ENCODE results near the gene EDAR.

EDAR gene

GRCh38 chr2:108961796-108962195, 27.2 kb downstream of the EDAR start:
- H3K36me3 Mint-ChIP-seq = no peaks in the 10 kb centered on the region

GRCh38 chr2:108960006-108960405, 29.0 kb downstream of the EDAR start:
- H3K36me3 Mint-ChIP-seq = no peaks in the 10 kb centered on the region
- peaks cover 17% of the 10 kb centered on the region for H3K27me3 Mint-ChIP-seq
- H3K9me3 Mint-ChIP-seq = no peaks in the 10 kb centered on the region
- H3K4me1 Mint-ChIP-seq = no peaks in the 10 kb centered on the region
- no peak for ATAC-seq
- no peak overlapping the region for H3K27ac Mint-ChIP-seq
- H3K4me3 Mint-ChIP-seq = no peak overlapping the region

More at GRCh38 chr2:108961796-108962195, 27.2 kb downstream of the EDAR start:
- Mint-ChIP-seq H3K9me3 (no peaks in the 10 kb centered on the region), H3K4me3 (no peak overlapping the region), H3K4me1 (no peaks in the 10 kb centered on the region), H3K27ac (no peak overlapping the region), H3K27me3 (peaks cover 17% of the 10 kb centered on the region)
- ATAC-seq = no peak

DNA sequence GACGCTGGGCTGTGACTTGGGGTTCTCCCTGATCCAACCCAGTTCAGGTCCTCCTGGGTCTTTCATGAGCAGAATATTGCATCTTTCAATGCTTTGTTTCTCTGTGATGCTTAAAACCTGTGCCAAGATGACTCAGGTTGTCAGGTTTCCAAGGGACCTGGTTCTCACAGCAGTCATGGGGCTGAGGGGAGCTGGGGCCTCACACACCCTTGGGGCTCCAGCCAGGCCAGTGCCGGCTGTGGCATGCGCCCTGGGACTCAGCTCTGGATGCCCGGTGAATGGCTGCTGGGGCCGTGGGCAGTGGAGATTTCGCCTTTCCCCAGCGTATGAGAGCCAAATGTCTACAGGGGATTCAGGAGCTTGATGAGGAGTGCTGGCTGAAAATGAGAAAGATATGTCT, 29.6 kb downstream of the EDAR start:
- no peak for ATAC-seq
- Mint-ChIP-seq H3K27me3 (peaks cover 17% of the 10 kb centered on the region), H3K36me3 (no peaks in the 10 kb centered on the region), H3K27ac (no peak overlapping the region), H3K4me3 (no peak overlapping the region), H3K9me3 (no peaks in the 10 kb centered on the region), H3K4me1 (no peaks in the 10 kb centered on the region)

DNA sequence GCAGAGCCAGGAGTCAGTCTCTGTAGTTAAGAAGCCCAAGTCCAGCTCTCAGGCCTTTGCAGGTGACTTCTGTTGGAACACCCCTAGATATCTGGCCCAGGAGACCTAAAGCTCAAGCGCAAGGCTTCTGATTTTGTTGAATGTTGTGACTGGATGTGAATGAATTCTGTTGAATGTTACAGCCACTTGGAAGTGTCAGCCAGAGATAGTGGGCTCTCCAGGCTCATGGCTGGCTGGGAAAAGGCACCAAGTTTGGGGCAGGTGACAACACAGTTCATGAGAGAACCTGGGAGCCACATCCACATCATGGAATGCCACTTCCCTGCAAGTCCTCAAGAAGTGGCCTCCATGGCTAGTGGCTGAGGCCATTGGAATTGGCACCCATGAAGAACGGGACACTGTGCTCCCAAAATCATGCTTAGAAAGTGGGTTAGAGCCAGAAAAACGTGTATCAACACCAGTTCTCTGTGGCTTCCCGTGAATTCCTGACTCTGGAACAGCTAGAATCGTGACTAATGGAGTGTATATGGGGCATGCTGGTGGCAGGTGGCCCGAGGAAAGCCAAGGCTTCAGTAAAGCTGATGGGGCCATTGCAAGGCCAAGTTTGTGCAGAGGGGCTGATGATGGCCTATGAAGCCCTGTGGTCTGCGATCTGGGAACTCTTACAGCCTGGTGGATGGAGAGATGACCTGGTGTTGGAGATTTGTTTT, 30.2 kb downstream of the EDAR start:
- no peaks in the 10 kb centered on the region for H3K36me3 Mint-ChIP-seq
- H3K4me3 Mint-ChIP-seq = no peak overlapping the region
- H3K9me3 Mint-ChIP-seq = no peaks in the 10 kb centered on the region
- no peak for ATAC-seq
- H3K27ac Mint-ChIP-seq = no peak overlapping the region
- H3K4me1 Mint-ChIP-seq = no peaks in the 10 kb centered on the region
- peaks cover 17% of the 10 kb centered on the region for H3K27me3 Mint-ChIP-seq

- no peak overlapping the region for H3K4me3 Mint-ChIP-seq
- no peak overlapping the region for H3K27ac Mint-ChIP-seq
- ATAC-seq = no peak
- H3K27me3 Mint-ChIP-seq = peaks cover 17% of the 10 kb centered on the region
- H3K36me3 Mint-ChIP-seq = no peaks in the 10 kb centered on the region
- no peaks in the 10 kb centered on the region for H3K9me3 Mint-ChIP-seq
- no peaks in the 10 kb centered on the region for H3K4me1 Mint-ChIP-seq
Observed at GRCh38 chr2:108958002-108958401, 31.0 kb downstream of the EDAR start.

- H3K36me3 Mint-ChIP-seq = no peaks in the 10 kb centered on the region
- no peak overlapping the region for H3K4me3 Mint-ChIP-seq
- peaks cover 8% of the 10 kb centered on the region for H3K9me3 Mint-ChIP-seq
- H3K4me1 Mint-ChIP-seq = no peaks in the 10 kb centered on the region
- H3K27ac Mint-ChIP-seq = no peak overlapping the region
- H3K27me3 Mint-ChIP-seq = peaks cover 28% of the 10 kb centered on the region
- no peak for ATAC-seq
Observed at GRCh38 chr2:108956375-108956774, 32.6 kb downstream of the EDAR start.

- no peak overlapping the region for H3K27ac Mint-ChIP-seq
- no peaks in the 10 kb centered on the region for H3K4me1 Mint-ChIP-seq
- peaks cover 6% of the 10 kb centered on the region for H3K36me3 Mint-ChIP-seq
- peaks cover 18% of the 10 kb centered on the region for H3K9me3 Mint-ChIP-seq
- no peak for ATAC-seq
- no peak overlapping the region for H3K4me3 Mint-ChIP-seq
- peaks cover 27% of the 10 kb centered on the region for H3K27me3 Mint-ChIP-seq
Observed at GRCh38 chr2:108950369-108951135, 38.5 kb downstream of the EDAR start.

- Mint-ChIP-seq H3K27me3 (peaks cover 27% of the 10 kb centered on the region), H3K4me3 (no peak overlapping the region), H3K4me1 (no peaks in the 10 kb centered on the region), H3K36me3 (peaks cover 6% of the 10 kb centered on the region), H3K9me3 (peaks cover 18% of the 10 kb centered on the region), H3K27ac (no peak overlapping the region)
- ATAC-seq = no peak
Observed at GRCh38 chr2:108949316-108950239, 39.4 kb downstream of the EDAR start.

- no peak for ATAC-seq
- peaks cover 26% of the 10 kb centered on the region for H3K27me3 Mint-ChIP-seq
- H3K9me3 Mint-ChIP-seq = peaks cover 16% of the 10 kb centered on the region
- H3K27ac Mint-ChIP-seq = no peak overlapping the region
- no peaks in the 10 kb centered on the region for H3K4me1 Mint-ChIP-seq
- peaks cover 6% of the 10 kb centered on the region for H3K36me3 Mint-ChIP-seq
- H3K4me3 Mint-ChIP-seq = no peak overlapping the region
Observed at GRCh38 chr2:108947271-108947907, 41.6 kb downstream of the EDAR start.

- Mint-ChIP-seq H3K9me3 (peaks cover 10% of the 10 kb centered on the region), H3K27ac (no peak overlapping the region), H3K36me3 (peaks cover 6% of the 10 kb centered on the region), H3K4me3 (no peak overlapping the region), H3K27me3 (peaks cover 16% of the 10 kb centered on the region), H3K4me1 (no peaks in the 10 kb centered on the region)
- no peak for ATAC-seq
Observed at GRCh38 chr2:108946442-108946841, 42.6 kb downstream of the EDAR start.

DNA sequence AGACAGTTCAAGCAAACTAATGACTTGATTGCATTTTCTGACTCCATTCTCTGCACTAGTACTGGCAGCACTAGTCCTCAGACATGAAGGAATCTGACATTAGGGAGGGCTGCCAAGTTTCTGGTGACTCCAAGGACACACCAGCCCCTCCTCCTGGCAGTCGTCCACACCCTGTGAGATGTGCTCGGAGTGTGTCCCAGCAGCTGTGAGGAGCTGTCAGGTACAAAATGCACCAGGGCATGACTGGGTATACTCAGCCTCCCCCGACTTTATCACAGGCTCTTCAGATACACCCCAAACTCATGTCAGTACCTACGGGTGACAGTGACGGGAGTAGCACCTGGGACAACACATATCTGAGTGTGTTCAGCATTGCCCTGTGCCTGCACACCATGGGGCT, 43.1 kb downstream of the EDAR start:
- Mint-ChIP-seq H3K36me3 (peaks cover 6% of the 10 kb centered on the region), H3K27me3 (peaks cover 13% of the 10 kb centered on the region), H3K4me1 (no peaks in the 10 kb centered on the region), H3K4me3 (no peak overlapping the region), H3K9me3 (peaks cover 10% of the 10 kb centered on the region), H3K27ac (no peak overlapping the region)
- no peak for ATAC-seq

- peaks cover 10% of the 10 kb centered on the region for H3K9me3 Mint-ChIP-seq
- H3K4me1 Mint-ChIP-seq = no peaks in the 10 kb centered on the region
- no peak overlapping the region for H3K4me3 Mint-ChIP-seq
- H3K27ac Mint-ChIP-seq = no peak overlapping the region
- peaks cover 2% of the 10 kb centered on the region for H3K27me3 Mint-ChIP-seq
- peaks cover 6% of the 10 kb centered on the region for H3K36me3 Mint-ChIP-seq
- no peak for ATAC-seq
Observed at GRCh38 chr2:108944601-108945331, 44.3 kb downstream of the EDAR start.

- Mint-ChIP-seq H3K4me3 (no peak overlapping the region), H3K27ac (no peak overlapping the region), H3K36me3 (peaks cover 6% of the 10 kb centered on the region), H3K9me3 (peaks cover 10% of the 10 kb centered on the region), H3K4me1 (no peaks in the 10 kb centered on the region), H3K27me3 (peaks cover 9% of the 10 kb centered on the region)
- ATAC-seq = no peak
Observed at GRCh38 chr2:108943751-108944150, 45.3 kb downstream of the EDAR start.

DNA sequence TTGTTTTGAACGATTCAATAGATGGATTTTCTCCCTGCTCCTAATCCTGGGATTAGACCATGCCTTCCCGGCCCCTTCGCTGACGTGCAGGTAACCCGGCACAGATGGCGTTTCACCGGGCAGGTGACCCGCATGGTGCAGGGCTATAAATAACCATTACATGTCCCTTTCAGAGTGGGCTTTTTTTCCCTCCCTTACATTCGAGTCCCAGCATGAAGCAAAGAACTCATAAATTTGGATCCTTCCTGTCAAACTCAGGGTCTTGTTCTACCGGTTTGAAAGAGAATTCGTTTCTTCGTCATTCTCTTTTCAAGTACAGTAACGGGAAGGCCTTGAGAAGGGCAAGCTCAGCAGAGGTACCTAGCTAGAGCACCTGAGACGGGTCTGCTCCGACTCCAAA, 46.1 kb downstream of the EDAR start:
- Mint-ChIP-seq H3K9me3 (peaks cover 3% of the 10 kb centered on the region), H3K4me3 (no peak overlapping the region), H3K27ac (no peak overlapping the region), H3K27me3 (peaks cover 9% of the 10 kb centered on the region), H3K4me1 (no peaks in the 10 kb centered on the region), H3K36me3 (no peaks in the 10 kb centered on the region)
- ATAC-seq = no peak

All from stimulated activated memory B cell treated with anti-CD40 and anti-IgM and Interleukin-4, amounts not matched to agents 10 μg/mL and 1 μg/mL and 100 μg/mL, for 72 hours (primary cell).